Measurements from ENCODE around the gene DLX5.
"Not testable (repeated sequence)": the region's sequence is repeated elsewhere in the genome, so short reads cannot be mapped to it uniquely, and the experiment has no call there.

The DLX5 gene

GRCh38 chr7:97024209-97025129 is at the start of gene DLX5:
TSS of gene DLX5 (minus strand) at chr7:97024831. CDS start at chr7:97024623, 208 bp downstream.
- in situ Hi-C loops (cut with HindIII; ENCODE audit: low pct_unique_long_range_greater_than_20kb, low sequenced_read_pairs), result no loop called here
- TF ChIP-seq JUND (IDR thresholded peaks at IDR 0.05; ENCODE audit: low read depth), result no peak
- peak; percentile 66 to 82 for DNase-seq (ENCODE audit: low read depth in 1 of 2, low spot score in 1 of 2)

GRCh38 chr7:97072025-97072424 is 47.4 kb upstream of the DLX5 start:
- in situ Hi-C loops (cut with HindIII; ENCODE audit: low pct_unique_long_range_greater_than_20kb, low sequenced_read_pairs); DNase-seq (ENCODE audit: low read depth in 1 of 2, low spot score in 1 of 2): not testable (repeated sequence)

- no peak for TF ChIP-seq JUND (IDR thresholded peaks at IDR 0.05; ENCODE audit: low read depth)
- peak; percentile 12 to 53 for DNase-seq (ENCODE audit: low read depth in 1 of 2, low spot score in 1 of 2)
- in situ Hi-C loops (cut with HindIII; ENCODE audit: low pct_unique_long_range_greater_than_20kb, low sequenced_read_pairs), result no loop called here
Measured at GRCh38 chr7:97064972-97065587, 40.4 kb upstream of the DLX5 start.

GRCh38 chr7:97064020-97064419 is 39.4 kb upstream of the DLX5 start:
- in situ Hi-C loops (cut with HindIII; ENCODE audit: low pct_unique_long_range_greater_than_20kb, low sequenced_read_pairs), result no loop called here
- TF ChIP-seq JUND (IDR thresholded peaks at IDR 0.05; ENCODE audit: low read depth), result no peak

GRCh38 chr7:97043281-97043680 is 18.6 kb upstream of the DLX5 start:
- TF ChIP-seq JUND (IDR thresholded peaks at IDR 0.05; ENCODE audit: low read depth), result no peak
- DNase-seq (ENCODE audit: low read depth in 1 of 2, low spot score in 1 of 2), result no peak
- in situ Hi-C loops (cut with HindIII; ENCODE audit: low pct_unique_long_range_greater_than_20kb, low sequenced_read_pairs), result no loop called here

More at GRCh38 chr7:97064020-97064419, 39.4 kb upstream of the DLX5 start:
- no peak for DNase-seq (ENCODE audit: low read depth in 1 of 2, low spot score in 1 of 2)

- no peak for TF ChIP-seq JUND (IDR thresholded peaks at IDR 0.05; ENCODE audit: low read depth)
- in situ Hi-C loops (cut with HindIII; ENCODE audit: low pct_unique_long_range_greater_than_20kb, low sequenced_read_pairs), result no loop called here
- DNase-seq (ENCODE audit: low read depth in 1 of 2, low spot score in 1 of 2), result no peak
Measured at GRCh38 chr7:97039374-97040065, 14.9 kb upstream of the DLX5 start.

GRCh38 chr7:97034213-97034852 is 9.7 kb upstream of the DLX5 start:
- not testable (repeated sequence) for DNase-seq (ENCODE audit: low read depth in 1 of 2, low spot score in 1 of 2)

GRCh38 chr7:97027427-97028234 is 3.0 kb upstream of the DLX5 start:
- no peak for TF ChIP-seq JUND (IDR thresholded peaks at IDR 0.05; ENCODE audit: low read depth)
- in situ Hi-C loops (cut with HindIII; ENCODE audit: low pct_unique_long_range_greater_than_20kb, low sequenced_read_pairs), result no loop called here
- peak; percentile 57 to 78 for DNase-seq (ENCODE audit: low read depth in 1 of 2, low spot score in 1 of 2)

More at GRCh38 chr7:97034213-97034852, 9.7 kb upstream of the DLX5 start:
- in situ Hi-C loops (cut with HindIII; ENCODE audit: low pct_unique_long_range_greater_than_20kb, low sequenced_read_pairs), result not testable (repeated sequence)

GRCh38 chr7:97026715-97027426 is 2.2 kb upstream of the DLX5 start:
- no peak for TF ChIP-seq JUND (IDR thresholded peaks at IDR 0.05; ENCODE audit: low read depth)
- in situ Hi-C loops (cut with HindIII; ENCODE audit: low pct_unique_long_range_greater_than_20kb, low sequenced_read_pairs), result no loop called here
- DNase-seq (ENCODE audit: low read depth in 1 of 2, low spot score in 1 of 2), result no peak

GRCh38 chr7:97025983-97026714 is 1.5 kb upstream of the DLX5 start:
- in situ Hi-C loops (cut with HindIII; ENCODE audit: low pct_unique_long_range_greater_than_20kb, low sequenced_read_pairs), result no loop called here
- TF ChIP-seq JUND (IDR thresholded peaks at IDR 0.05; ENCODE audit: low read depth), result no peak
- no peak for DNase-seq (ENCODE audit: low read depth in 1 of 2, low spot score in 1 of 2)

GRCh38 chr7:97025130-97025499 is 484 bp upstream of the DLX5 start:
- DNase-seq (ENCODE audit: low read depth in 1 of 2, low spot score in 1 of 2), result no peak
- no peak for TF ChIP-seq JUND (IDR thresholded peaks at IDR 0.05; ENCODE audit: low read depth)
- in situ Hi-C loops (cut with HindIII; ENCODE audit: low pct_unique_long_range_greater_than_20kb, low sequenced_read_pairs), result no loop called here

Measured in T47D (cell line).